HG03097 (cell line): ENCODE measurements around the gene IQSEC1.

ENCODE experiments used
- ATAC-seq: cut with Tn5 transposase; IDR thresholded peaks from one replicate; pipeline ENCODE4 v1.9.1; 2021; ENCODE audit not compliant: unreplicated experiment, low FRiP score

The IQSEC1 gene

DNA sequence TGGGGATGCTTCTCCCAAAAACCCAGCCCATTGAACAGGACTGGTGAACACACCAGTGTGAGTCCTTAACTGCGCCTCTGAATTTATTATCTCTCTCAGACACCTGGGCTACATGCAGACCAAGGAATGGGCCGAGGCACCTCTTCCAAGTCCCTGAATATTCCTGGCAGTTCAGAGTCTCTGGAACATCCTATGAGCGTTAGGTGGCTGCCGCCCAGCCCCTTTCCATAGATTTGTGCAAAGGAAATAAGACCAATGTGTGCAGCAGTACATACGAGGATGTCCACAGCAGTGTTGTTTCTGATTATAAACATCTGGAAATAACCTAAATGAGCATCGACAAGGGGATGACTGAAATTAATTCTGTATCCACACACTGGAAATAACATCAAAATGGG is 127.0 kb downstream of the IQSEC1 start:
- ATAC-seq, result no peak

DNA sequence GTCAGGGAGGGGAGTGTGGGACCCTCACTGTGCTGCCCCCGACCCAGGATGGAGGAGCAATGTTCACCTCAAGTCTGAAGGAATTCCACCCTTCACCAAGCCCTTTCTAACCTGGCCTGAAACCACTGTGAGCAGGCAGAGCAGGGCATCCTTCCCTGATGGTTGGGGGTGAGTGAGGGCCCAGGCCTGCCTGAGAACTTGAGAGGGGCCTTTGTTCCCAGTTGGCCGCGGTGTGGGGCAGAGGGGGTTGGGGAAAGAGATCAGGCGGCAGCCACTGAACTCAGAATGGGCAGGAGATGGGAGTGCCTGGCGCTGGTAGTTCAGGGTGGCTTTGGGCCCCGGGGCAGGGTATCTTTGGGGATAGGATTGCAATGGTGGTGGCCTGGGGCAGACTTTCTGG is 128.4 kb downstream of the IQSEC1 start:
- no peak for ATAC-seq

DNA sequence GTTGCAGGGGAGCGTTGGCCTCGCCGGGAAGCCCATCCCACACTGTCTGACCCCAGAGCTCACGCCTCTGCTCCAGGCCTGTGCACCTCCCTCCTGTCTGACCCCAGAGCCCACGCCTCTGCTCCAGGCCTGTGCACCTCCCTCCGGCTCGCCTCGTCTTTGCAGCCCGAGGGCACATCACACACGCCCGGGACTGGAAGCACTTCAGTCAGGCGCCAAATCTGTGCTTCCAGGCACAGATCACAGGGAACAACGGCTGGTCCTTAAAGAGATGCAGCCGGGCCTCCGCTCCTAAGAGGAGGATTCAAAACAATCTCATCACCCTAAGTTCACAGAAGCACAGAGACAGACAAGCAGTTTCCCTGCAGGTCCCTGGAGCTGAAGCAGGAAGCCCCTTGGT is 128.8 kb downstream of the IQSEC1 start:
- no peak for ATAC-seq

DNA sequence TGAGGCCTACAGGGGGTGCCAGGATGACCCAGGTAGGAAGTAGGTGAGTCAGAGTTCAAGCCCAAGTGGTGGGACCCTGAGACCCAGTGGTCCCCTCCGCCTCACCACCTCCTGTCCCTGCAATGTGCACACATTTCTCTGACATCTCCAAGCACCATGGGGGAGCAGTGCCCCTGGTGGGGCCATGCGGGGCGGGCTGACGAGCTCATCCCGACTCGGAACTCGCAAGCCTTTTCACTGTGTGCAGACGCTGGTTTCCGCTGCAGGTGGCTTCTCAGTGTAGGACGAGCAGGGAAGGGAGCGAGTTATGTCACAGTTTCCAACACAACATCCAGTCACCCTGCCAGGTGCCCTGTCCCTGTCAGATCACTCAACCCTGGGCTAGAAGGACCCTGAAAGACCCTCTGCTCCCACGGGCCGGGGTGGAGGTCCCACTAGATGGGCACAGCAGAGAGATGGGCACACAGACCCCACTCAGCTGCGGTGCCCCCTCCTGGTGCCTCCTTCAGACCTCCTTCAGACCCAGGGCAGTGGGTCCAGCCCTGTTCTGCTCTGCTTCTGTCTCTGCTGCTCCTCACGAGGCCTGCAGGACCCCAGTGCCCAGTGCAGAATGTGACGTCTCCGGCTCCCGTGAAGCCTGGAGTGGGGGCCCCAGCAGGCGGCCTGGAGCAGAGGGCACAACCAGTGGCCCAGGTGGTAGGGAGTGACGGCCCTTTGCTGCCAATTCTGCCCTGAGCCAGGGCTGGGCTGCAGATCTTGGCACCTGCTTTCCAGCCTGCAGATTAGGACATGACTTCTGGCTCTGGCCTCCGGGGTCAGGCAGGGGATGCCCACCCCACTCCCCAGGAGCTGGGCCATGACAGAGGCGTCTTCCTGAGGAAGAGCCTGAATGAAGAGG is 129.9 kb downstream of the IQSEC1 start:
- ATAC-seq, result no peak

DNA sequence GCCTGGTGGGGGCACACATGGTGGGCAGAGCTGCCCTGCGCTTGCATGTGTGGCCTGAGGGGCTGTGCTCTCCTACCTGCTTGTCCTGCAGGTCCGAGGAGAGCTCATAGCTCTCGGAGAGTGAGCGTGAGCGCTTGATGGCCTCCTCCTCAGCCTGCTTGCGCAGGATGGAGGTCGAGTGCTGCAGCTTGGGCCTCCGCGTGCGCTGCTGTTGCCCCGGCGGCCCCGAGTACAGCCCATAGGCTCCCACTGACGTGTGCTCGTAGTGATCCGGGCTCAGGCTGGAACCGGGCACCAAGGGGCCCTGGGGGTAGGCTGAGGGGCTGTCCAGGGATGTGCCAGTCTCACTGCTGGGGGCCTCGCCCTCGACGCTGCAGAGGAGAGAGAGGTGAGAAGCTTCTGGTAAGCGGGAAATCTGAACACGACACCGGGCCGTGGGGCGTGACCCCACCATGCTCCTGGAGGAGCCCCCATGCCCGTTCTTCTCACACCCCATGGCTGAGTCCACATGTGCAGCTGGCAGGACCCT is 131.7 kb downstream of the IQSEC1 start:
- ATAC-seq, result no peak

DNA sequence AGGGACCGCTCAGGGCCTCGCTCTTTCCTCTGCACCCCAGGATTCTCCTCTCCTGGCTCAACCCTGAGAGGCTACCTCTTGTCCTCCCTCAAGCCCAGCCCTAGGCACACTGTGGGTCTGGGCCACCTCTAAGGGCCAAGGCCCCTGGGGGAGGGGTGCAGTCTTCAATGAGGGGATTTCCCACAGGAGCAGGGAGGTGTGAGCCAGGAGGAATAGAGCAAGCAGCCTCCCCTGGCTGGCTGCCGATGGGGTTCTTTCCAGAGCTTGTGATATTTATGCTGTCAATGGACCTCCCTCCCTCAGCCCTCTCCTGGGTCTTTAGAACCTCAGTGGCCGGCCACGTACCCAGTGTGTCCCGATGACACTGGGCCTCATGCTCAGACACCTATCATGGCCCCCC is 132.4 kb downstream of the IQSEC1 start:
- ATAC-seq, result no peak

DNA sequence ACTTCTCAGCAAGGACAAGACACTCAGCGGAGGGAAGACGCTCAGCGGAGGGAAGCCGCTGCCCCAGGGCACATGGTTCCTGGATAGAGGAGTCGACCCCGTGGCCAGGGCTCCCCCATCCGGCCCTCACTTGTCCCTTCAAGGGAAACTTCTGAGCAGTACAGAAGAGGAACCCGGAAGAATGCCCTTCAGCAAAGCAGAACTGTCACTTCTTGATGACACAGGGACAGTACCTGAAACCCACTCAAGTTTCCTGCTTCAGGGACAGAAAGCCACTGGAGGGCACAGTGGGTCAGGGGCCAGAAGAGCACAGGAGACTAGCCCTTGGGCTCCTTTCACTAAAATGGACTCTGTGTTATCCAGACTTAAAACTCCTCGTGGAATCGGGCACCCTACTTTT is 134.1 kb downstream of the IQSEC1 start:
- no peak for ATAC-seq

DNA sequence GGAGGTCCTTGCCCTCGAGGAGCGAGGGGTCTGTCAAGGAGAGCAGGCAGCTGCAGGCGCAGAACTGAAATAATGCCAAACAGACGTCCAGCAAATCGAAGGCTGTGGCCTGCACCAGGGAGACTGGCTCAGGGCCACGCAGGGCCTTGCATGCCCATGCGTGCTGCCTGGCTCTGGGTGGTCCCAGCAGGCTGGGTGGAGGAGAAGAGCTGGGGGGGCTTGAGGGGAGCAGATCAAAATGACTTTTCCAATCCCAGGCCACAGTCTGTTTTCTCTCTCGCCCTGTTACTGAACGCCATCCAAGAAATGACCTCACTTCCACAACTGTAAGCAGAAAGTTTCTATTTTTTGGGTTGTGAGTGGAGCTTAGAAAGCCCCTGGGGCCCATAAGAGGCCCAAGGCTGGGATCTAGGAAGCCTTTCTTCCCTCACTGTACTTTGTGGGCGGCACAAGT is 134.9 kb downstream of the IQSEC1 start:
- ATAC-seq, result no peak

DNA sequence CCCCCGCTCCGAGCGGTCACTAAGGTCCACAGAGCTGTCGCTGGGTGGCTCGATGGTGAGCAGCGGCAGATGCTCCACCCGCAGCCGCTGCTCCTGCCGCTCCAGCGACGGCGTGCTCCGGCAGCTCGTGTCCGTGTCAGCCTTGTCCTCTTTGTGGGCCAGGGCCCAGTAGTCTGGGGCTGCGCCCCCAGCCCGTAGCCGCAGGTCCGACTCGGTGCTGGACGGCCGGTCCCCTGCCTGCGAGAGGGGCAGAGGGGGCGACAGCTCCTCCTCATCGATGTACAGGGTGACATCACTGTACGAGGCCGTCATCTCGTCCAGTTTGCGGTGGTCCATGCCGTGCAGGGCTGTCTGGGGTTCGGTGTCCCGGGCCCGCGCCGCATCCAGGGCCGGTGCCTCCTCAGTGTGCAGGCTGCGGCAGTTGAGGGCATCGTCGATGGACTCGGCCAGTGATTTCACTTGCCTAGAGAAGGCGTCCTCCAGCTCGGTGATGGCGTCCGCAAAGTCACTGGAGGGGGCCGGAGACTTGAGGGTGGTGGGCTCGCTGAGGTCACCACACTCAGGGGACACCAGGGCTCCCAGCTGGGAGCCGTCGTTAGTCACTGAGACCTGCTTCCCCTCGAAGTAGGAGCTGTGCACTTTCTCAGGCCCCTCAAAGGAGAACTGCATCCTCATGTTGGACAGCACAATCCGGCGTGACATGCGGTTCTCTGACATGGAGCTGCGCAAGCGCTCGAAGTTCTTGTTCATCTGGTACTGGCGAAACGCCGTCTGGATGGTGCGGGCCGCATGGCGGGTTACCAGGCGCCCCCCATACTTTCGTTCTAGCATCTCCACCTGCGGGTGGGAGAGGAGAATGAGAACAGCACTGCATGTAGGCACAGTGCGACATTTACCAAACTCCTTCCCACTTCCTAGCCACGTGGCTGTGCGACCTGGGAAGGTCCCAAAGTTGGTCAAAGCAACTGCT is 137.1 kb downstream of the IQSEC1 start:
- ATAC-seq, result no peak

DNA sequence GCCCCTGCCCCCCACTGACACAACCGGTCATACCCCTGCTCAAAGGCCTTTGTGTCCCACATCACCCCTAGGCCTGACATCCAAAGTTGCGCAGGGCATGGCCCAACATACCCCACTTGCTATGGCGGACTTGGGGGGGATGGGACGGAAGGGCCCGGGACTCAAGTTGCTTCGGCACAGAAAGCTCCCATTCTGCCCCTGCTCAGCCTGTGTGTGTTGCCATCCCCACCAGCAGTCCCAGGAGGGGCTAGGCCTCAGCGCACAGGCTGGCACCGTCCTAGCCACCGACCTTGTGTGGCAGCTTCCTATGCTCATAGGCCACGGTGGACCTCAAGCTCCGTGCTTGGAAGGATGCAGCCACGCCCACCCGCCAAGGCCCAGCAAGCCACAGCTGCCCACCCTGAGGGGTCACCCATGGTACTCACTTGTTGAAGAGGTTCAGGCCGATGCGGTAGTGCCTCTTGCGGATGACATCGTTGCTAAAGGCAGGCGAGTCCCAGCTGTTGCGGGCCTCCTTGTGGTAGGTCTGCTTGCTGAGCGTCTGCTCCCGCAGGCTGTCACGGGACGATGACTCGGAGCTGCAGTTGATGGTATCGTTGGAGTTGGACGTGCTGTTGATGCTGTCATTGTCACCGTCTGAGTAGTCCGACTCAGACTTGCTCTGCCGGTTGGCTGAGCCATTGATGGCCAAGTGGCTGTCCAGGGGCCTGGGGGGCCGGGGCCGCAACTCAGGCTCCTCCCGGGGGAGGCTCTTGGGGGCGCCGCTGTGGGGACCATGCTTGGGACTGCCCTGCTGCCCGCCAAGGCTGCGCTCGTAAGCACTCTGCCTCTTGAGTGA is 138.0 kb downstream of the IQSEC1 start:
- no peak for ATAC-seq

DNA sequence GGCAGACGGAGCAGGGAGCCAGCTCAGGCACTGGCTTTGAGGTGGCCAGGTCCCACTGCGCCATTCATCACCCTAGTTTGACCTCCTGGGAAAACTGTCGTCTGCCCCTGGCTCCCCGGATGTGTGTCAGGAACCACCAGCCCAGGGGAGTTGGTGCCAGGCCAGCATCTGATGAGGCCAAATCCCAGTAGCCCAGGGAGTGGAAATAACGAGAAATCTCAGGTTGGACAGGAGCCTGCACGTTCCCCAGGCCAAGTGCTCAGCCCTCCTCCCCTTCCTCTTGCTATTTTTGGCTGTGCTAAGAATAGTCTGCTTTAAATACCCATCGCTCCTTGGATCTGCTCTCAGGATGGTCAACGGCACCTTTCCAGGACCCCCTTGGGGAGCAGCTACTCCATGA is 138.8 kb downstream of the IQSEC1 start:
- ATAC-seq, result no peak

DNA sequence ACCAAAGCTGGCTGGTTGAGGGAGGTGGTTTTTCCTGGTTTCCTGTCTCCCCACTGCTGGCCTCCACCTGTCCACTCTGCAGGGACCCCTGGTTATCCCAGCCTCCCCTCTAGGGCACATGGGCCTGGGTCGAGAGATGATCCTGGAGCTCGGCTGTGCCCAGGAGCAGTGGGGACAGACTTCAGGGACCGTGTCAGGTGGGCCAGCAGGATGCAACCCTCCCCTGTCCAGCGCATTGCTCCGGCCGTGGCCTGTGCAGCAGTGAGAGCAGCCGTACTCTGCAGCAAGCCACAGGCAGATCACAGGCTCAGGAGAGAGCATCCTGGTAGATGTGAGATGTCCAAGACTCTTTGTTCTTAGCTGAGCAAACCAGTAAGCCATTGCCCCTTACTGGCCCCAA is 139.3 kb downstream of the IQSEC1 start:
- no peak for ATAC-seq

DNA sequence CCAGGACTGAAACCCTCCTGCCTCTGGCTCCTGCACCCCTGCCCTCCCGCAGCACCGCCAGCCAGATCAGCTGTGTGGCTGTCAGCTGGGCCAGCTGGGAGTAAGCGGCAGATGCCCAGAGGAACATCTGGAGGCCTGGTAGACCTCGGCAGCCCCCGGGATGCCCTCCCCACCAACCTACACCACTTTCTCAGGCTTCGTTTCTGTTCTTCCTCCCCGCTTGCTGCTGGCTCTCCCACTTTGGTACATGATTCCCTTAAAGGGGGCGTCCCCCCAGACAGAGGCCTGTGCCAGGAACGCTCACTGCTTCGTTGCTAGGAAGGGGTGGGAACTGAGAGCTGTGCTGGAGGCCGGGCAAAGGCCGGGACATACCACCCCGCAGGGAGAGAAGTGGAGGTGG is 140.5 kb downstream of the IQSEC1 start:
- no peak for ATAC-seq

DNA sequence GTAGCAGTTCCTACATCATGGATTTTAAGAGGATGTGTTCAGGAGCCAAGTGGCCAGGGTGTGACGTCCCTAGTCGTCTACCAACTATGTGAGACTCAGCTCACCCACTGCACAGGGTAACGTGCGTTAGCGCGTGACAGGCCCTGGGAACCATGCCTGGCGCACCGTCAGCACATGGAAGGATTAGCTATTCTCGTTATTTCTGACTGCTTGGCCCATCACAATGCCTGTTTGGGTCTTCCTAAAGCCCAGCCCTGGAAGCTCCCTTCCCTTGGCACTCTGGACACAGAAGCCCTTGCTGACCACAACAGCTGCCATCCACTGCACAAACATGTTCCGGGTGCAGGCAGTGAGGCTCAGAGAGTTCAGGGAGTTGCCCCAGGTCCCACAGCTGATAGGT is 140.9 kb downstream of the IQSEC1 start:
- ATAC-seq, result no peak

DNA sequence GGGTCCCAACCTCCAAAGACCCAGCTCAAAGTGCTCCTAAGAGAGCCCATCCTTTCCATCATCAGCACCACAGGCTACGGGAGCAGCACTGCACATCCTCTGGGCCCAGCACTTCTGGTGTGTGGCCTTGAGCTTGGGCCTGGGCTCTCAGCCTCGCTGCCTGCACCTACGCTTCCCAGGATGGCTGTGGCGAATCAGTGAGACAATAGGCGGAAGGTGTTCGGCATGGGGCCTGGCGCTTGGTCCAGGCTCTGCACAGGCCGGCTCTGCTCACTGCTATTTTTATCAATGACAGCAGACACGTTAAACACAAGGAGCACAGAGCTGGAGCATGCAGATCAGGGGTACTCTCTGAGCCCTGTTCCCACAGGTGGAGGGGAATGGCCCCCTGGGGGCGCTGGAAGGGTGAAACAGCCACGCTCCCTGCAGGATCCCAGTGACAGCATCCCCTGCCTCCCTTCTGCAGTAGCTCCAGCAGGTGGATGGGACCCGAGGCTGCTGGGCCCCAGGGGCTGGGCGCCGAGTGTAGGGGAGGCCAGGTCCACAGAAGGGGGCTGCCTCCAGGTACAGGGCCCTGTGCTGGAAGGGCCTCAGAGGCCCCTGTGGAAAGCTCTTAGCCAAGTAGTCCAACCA is 141.8 kb downstream of the IQSEC1 start:
- ATAC-seq, result no peak

DNA sequence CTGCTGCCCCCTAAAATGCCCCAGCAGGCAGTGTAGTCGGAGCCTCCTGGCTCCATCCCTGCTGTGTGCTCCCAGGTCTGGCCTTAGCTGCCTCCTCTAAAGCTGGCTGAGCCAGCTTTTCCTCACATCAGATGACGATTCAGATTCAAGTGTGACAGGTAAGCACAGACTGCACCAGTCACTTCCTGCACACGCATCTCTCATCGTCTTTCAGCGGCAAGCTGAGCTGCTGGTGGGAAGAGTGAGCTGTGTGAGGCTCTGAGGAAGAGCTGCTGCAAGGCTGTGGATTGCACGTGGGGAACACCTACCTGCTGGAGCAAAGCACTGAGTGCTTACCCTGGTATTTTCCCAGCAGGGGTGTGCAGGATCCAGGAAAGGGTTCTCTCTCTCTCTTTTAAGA is 143.4 kb downstream of the IQSEC1 start:
- no peak for ATAC-seq

DNA sequence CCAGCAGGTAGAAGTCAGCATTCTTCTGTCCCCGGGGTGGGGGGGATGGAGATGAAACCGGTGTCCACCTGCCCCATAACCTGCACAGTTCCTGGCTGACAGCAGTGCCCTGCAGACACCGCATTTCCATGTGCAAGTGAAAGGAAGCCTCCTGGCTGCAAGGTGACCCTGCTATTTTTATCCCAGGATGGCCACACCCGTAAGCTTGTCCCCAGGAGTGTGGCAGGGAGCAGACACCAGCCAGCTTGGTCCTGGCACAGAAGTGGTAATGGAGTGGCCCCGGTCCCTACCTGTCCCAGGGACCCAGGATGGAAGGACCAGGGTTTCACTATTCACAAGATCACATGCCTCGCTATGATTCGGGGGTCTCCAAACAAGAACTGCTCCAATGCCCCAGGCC is 146.6 kb downstream of the IQSEC1 start:
- ATAC-seq, result no peak

DNA sequence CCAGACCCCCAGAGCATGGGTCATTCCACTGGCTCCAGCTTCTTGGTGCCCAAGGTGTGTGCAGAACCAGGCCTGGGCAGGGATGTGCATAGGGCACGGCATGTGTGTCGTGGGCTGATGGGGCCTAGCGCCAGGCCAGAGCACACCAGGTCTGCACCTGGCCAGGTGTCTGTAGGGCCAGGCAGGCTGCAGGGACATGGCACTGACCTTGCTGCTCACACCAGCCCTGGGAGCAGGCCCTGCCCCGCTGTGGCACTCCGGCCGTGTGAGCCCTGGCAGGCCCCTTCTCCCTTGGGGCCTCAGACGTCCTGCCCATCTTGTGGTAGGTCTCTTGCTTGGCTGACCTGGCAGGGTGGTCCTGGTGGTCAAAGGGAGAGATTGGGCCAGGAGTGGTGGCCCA is 147.6 kb downstream of the IQSEC1 start:
- no peak for ATAC-seq

DNA sequence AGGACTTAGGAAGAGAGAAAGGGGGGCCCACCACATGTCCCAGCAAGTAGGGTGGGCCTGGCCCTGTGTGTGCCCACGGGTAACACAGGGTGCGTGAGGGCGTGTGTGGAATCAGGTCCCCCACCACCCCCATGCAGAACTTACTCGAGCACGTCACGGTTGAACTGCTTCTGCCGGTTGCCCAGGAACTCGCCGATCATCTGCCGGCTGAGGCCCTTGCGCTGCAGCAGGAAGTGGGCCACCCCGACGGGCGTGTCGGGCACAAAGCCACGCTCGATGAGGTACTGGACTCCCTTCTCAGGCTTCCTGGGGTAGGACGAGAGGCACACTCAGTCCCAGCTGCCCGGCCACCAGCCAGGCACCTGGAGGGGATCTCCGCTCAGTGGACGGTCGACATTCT is 148.8 kb downstream of the IQSEC1 start:
- ATAC-seq, result no peak

DNA sequence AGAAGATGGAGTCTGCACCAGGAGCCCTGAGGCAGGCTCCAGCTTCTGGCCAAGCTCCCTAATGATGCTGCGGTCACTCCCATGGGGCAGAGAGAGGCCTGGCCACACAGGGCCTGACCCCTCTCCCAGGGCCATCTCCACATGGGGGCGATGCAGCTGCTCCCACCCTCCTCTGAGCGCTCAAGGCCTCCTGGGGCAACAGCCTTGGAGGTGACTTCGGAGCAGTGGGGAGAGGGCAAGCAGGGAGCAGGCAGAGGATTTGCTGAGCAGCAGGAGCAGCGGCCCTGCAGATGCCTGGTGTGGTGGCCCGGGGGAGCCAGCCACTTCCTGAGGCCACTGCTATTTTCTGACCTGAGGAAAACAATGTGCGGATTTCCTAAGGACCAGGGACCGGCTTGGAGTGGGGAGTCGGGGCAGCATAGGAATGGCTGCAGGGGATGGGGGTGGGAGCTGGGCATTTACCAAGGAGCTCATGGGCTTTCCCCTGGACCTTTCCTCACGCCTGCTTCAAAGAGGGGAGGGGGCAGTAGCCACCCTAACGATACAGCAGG is 150.3 kb downstream of the IQSEC1 start:
- no peak for ATAC-seq
